NCI-H2227 treated with DMSO at 0.1 percent for 48 hours (cell line): ENCODE data around the gene SORT1.
"Not testable (repeated sequence)": the region's sequence is repeated elsewhere in the genome, so short reads cannot be mapped to it uniquely, and the experiment has no call there.

Experiments
- DNase-seq: peaks from one replicate; lab custom pipeline; 2025; lab: John Stamatoyannopoulos, UW

Gene SORT1

GRCh38 chr1:109379907-109380306, 17.8 kb downstream of the SORT1 start:
- DNase-seq, result no peak

- no peak for DNase-seq
These were observed 18.3 kb downstream of the SORT1 start for GRCh38 chr1:109379422-109379821.

- no peak for DNase-seq
These were observed 20.0 kb downstream of the SORT1 start for GRCh38 chr1:109377698-109378097.

GRCh38 chr1:109373696-109374095, 24.0 kb downstream of the SORT1 start:
- not testable (repeated sequence) for DNase-seq

- DNase-seq, result no peak
These were observed 24.6 kb downstream of the SORT1 start for GRCh38 chr1:109373126-109373525.

GRCh38 chr1:109372281-109372680, 25.4 kb downstream of the SORT1 start:
- no peak for DNase-seq

- no peak for DNase-seq
These were observed 26.4 kb downstream of the SORT1 start for GRCh38 chr1:109371341-109371739.

GRCh38 chr1:109370712-109371340, 26.9 kb downstream of the SORT1 start:
- DNase-seq, result no peak

- DNase-seq, result no peak
These were observed 28.5 kb downstream of the SORT1 start for GRCh38 chr1:109369167-109369746.

- no peak for DNase-seq
These were observed 29.3 kb downstream of the SORT1 start for GRCh38 chr1:109368464-109368863.

- DNase-seq, result no peak
These were observed 30.1 kb downstream of the SORT1 start for GRCh38 chr1:109367626-109368025.

GRCh38 chr1:109365642-109366204, 32.0 kb downstream of the SORT1 start:
- no peak for DNase-seq

- no peak for DNase-seq
These were observed 36.1 kb downstream of the SORT1 start for GRCh38 chr1:109361649-109362048.

GRCh38 chr1:109361069-109361468, 36.6 kb downstream of the SORT1 start:
- DNase-seq, result no peak

GRCh38 chr1:109357616-109358015, 40.1 kb downstream of the SORT1 start:
- no peak for DNase-seq

GRCh38 chr1:109356915-109357314, 40.8 kb downstream of the SORT1 start:
- no peak for DNase-seq

GRCh38 chr1:109356505-109356904, 41.2 kb downstream of the SORT1 start:
- DNase-seq, result no peak

- DNase-seq, result no peak
These were observed 42.8 kb downstream of the SORT1 start for GRCh38 chr1:109354929-109355328.

- no peak for DNase-seq
These were observed 46.3 kb downstream of the SORT1 start for GRCh38 chr1:109351457-109351856.

GRCh38 chr1:109350655-109351054, 47.1 kb downstream of the SORT1 start:
- DNase-seq, result no peak

GRCh38 chr1:109350182-109350581, 47.5 kb downstream of the SORT1 start:
- DNase-seq, result no peak

- DNase-seq, result no peak
These were observed 50.2 kb downstream of the SORT1 start for GRCh38 chr1:109347511-109347910.
